Measurements from ENCODE around the gene GSTA1. TPM values are rescaled to one million over a fixed set of nuclear protein-coding genes. Genes with fewer than 3 reads are reported as not detected.
"Not testable (repeated sequence)": the region's sequence is repeated elsewhere in the genome, so short reads cannot be mapped to it uniquely, and the experiment has no call there.

Gene GSTA1
- polyA plus RNA-seq, 3 donors from 2014 or later: not detected

GRCh38 chr6:52825900-52826459 lies 22.4 kb upstream of the GSTA1 start:
- H3K4me3 Mint-ChIP-seq; H3K27ac Mint-ChIP-seq; H3K9me3 Mint-ChIP-seq; H3K4me1 Mint-ChIP-seq; DNase-seq; H3K27me3 Mint-ChIP-seq (ENCODE audit: low read depth in 3 of 3); H3K36me3 Mint-ChIP-seq: not testable (repeated sequence)

GRCh38 chr6:52825270-52825793 lies 21.7 kb upstream of the GSTA1 start:
- not testable (repeated sequence) for H3K4me1 Mint-ChIP-seq; H3K27me3 Mint-ChIP-seq (ENCODE audit: low read depth in 3 of 3)

GRCh38 chr6:52821842-52822241 lies 18.2 kb upstream of the GSTA1 start:
- Mint-ChIP-seq H3K27ac (no peak overlapping the region), H3K9me3 (peaks cover 0 to 5% (median 0%) of the 10 kb centered on the region in 6 donors), H3K4me3 (no peak overlapping the region), H3K27me3 (ENCODE audit: low read depth in 3 of 3) (peaks cover 0 to 7% (median 4%) of the 10 kb centered on the region in 3 donors), H3K4me1 (no peaks in the 10 kb centered on the region), H3K36me3 (no peaks in the 10 kb centered on the region)
- DNase-seq: no peak

More at GRCh38 chr6:52825270-52825793, 21.7 kb upstream of the GSTA1 start:
- not testable (repeated sequence) for H3K4me3 Mint-ChIP-seq, H3K9me3 Mint-ChIP-seq, DNase-seq, H3K36me3 Mint-ChIP-seq, H3K27ac Mint-ChIP-seq

- Mint-ChIP-seq H3K4me3 (no peak overlapping the region), H3K36me3 (no peaks in the 10 kb centered on the region), H3K27me3 (ENCODE audit: low read depth in 3 of 3) (peaks cover 0 to 9% (median 2%) of the 10 kb centered on the region in 3 donors), H3K9me3 (peaks cover 0 to 5% (median 0%) of the 10 kb centered on the region in 6 donors), H3K27ac (no peak overlapping the region), H3K4me1 (no peaks in the 10 kb centered on the region)
- DNase-seq: no peak
These were observed 16.6 kb upstream of the GSTA1 start for GRCh38 chr6:52820198-52820597.

- Mint-ChIP-seq H3K4me1 (no peaks in the 10 kb centered on the region), H3K4me3 (no peak overlapping the region)
These were observed 11.8 kb upstream of the GSTA1 start for GRCh38 chr6:52815167-52816092.

GRCh38 chr6:52814545-52814944 lies 10.9 kb upstream of the GSTA1 start:
- H3K27ac Mint-ChIP-seq, DNase-seq, H3K4me3 Mint-ChIP-seq, H3K4me1 Mint-ChIP-seq, H3K36me3 Mint-ChIP-seq, H3K9me3 Mint-ChIP-seq: not testable (repeated sequence)
- H3K27me3 Mint-ChIP-seq (ENCODE audit: low read depth in 3 of 3): peaks cover 0 to 10% (median 4%) of the 10 kb centered on the region in 3 donors

More at GRCh38 chr6:52815167-52816092, 11.8 kb upstream of the GSTA1 start:
- no peaks in the 10 kb centered on the region for H3K9me3 Mint-ChIP-seq
- peaks cover 0 to 10% (median 4%) of the 10 kb centered on the region in 3 donors for H3K27me3 Mint-ChIP-seq (ENCODE audit: low read depth in 3 of 3)
- peak; percentile 20 to 38 (median 25) for DNase-seq
- no peak overlapping the region for H3K27ac Mint-ChIP-seq
- H3K36me3 Mint-ChIP-seq: no peaks in the 10 kb centered on the region

GRCh38 chr6:52809777-52810176 lies 6.2 kb upstream of the GSTA1 start:
- not testable (repeated sequence) for H3K36me3 Mint-ChIP-seq, H3K4me1 Mint-ChIP-seq, H3K4me3 Mint-ChIP-seq, H3K27ac Mint-ChIP-seq, DNase-seq, H3K9me3 Mint-ChIP-seq
- peaks cover 4 to 11% (median 4%) of the 10 kb centered on the region in 3 donors for H3K27me3 Mint-ChIP-seq (ENCODE audit: low read depth in 3 of 3)

- Mint-ChIP-seq H3K4me1 (no peaks in the 10 kb centered on the region), H3K27me3 (ENCODE audit: low read depth in 3 of 3) (peaks cover 4 to 11% (median 4%) of the 10 kb centered on the region in 3 donors)
These were observed 5.0 kb upstream of the GSTA1 start for GRCh38 chr6:52808660-52809059.

GRCh38 chr6:52802806-52803205 lies 810 bp downstream of the GSTA1 start:
- DNase-seq: no peak
- Mint-ChIP-seq H3K27me3 (ENCODE audit: low read depth in 3 of 3) (peaks cover 0 to 12% (median 5%) of the 10 kb centered on the region in 3 donors), H3K27ac (no peak overlapping the region), H3K36me3 (no peaks in the 10 kb centered on the region), H3K4me3 (no peak overlapping the region), H3K4me1 (no peaks in the 10 kb centered on the region), H3K9me3 (no peaks in the 10 kb centered on the region)

More at GRCh38 chr6:52808660-52809059, 5.0 kb upstream of the GSTA1 start:
- Mint-ChIP-seq H3K9me3 (no peaks in the 10 kb centered on the region), H3K4me3 (no peak overlapping the region), H3K27ac (no peak overlapping the region), H3K36me3 (no peaks in the 10 kb centered on the region)
- DNase-seq: no peak

GRCh38 chr6:52801188-52801841 lies 2.3 kb downstream of the GSTA1 start:
- Mint-ChIP-seq H3K4me3 (no peak overlapping the region), H3K4me1 (no peaks in the 10 kb centered on the region), H3K36me3 (no peaks in the 10 kb centered on the region), H3K27ac (no peak overlapping the region), H3K27me3 (ENCODE audit: low read depth in 3 of 3) (peaks cover 0 to 12% (median 5%) of the 10 kb centered on the region in 3 donors), H3K9me3 (no peaks in the 10 kb centered on the region)
- DNase-seq: no peak

- not testable (repeated sequence) for H3K4me3 Mint-ChIP-seq, DNase-seq, H3K36me3 Mint-ChIP-seq, H3K4me1 Mint-ChIP-seq, H3K27ac Mint-ChIP-seq, H3K9me3 Mint-ChIP-seq
- H3K27me3 Mint-ChIP-seq (ENCODE audit: low read depth in 3 of 3): peaks cover 0 to 12% (median 8%) of the 10 kb centered on the region in 3 donors
These were observed 4.3 kb downstream of the GSTA1 start for GRCh38 chr6:52799272-52799671.

GRCh38 chr6:52794366-52794765 lies 9.2 kb downstream of the GSTA1 start:
- H3K4me1 Mint-ChIP-seq; H3K27me3 Mint-ChIP-seq (ENCODE audit: low read depth in 3 of 3); H3K36me3 Mint-ChIP-seq; H3K27ac Mint-ChIP-seq; H3K4me3 Mint-ChIP-seq; H3K9me3 Mint-ChIP-seq; DNase-seq: not testable (repeated sequence)

- Mint-ChIP-seq H3K4me1 (peaks cover 6 to 7% of the 10 kb centered on the region in 2 donors), H3K9me3 (no peaks in the 10 kb centered on the region), H3K27me3 (ENCODE audit: low read depth in 3 of 3) (peaks cover under 1 to 4% (median 2%) of the 10 kb centered on the region in 3 donors), H3K4me3 (no peak overlapping the region), H3K27ac (no peak overlapping the region), H3K36me3 (no peaks in the 10 kb centered on the region)
- no peak for DNase-seq
These were observed 12.8 kb downstream of the GSTA1 start for GRCh38 chr6:52790861-52791260.

GRCh38 chr6:52789658-52790057 lies 14.0 kb downstream of the GSTA1 start:
- not testable (repeated sequence) for H3K27ac Mint-ChIP-seq; DNase-seq; H3K9me3 Mint-ChIP-seq; H3K27me3 Mint-ChIP-seq (ENCODE audit: low read depth in 3 of 3); H3K4me1 Mint-ChIP-seq; H3K4me3 Mint-ChIP-seq; H3K36me3 Mint-ChIP-seq

All from immature natural killer cell (primary cell).